Loucy (cell line): Measurements from ENCODE around the gene PROSER3.

ENCODE experiments used
- CTCF ChIP-seq: fragments of 200-600 bp; sonication (generic); conservative IDR thresholded peaks from 2 replicates; pipeline ENCODE4 v1.5.1; 2014; ENCODE audit warnings: mild to moderate bottlenecking, antibody characterized with exemption, low read length
- EZH2phosphoT487 ChIP-seq: fragments of 200-600 bp; IDR thresholded peaks from 2 replicates; pipeline ENCODE4 v1.6.1; 2018; ENCODE audit warnings: antibody characterized with exemption, mild to moderate bottlenecking, moderate library complexity, borderline replicate concordance

GRCh38 chr19:35783469-35784434, 25.8 kb downstream of the PROSER3 start:
- TF ChIP-seq CTCF (no peak), EZH2phosphoT487 (no peak)
